Loucy (cell line): Measurements from ENCODE around the gene TSPYL6.

Experiments
- CTCF ChIP-seq: fragments of 200-600 bp; sonication (generic); conservative IDR thresholded peaks from 2 replicates; pipeline ENCODE4 v1.5.1; 2014; ENCODE audit warnings: mild to moderate bottlenecking, antibody characterized with exemption, low read length
- EZH2phosphoT487 ChIP-seq: fragments of 200-600 bp; IDR thresholded peaks from 2 replicates; pipeline ENCODE4 v1.6.1; 2018; ENCODE audit warnings: antibody characterized with exemption, mild to moderate bottlenecking, moderate library complexity, borderline replicate concordance

DNA sequence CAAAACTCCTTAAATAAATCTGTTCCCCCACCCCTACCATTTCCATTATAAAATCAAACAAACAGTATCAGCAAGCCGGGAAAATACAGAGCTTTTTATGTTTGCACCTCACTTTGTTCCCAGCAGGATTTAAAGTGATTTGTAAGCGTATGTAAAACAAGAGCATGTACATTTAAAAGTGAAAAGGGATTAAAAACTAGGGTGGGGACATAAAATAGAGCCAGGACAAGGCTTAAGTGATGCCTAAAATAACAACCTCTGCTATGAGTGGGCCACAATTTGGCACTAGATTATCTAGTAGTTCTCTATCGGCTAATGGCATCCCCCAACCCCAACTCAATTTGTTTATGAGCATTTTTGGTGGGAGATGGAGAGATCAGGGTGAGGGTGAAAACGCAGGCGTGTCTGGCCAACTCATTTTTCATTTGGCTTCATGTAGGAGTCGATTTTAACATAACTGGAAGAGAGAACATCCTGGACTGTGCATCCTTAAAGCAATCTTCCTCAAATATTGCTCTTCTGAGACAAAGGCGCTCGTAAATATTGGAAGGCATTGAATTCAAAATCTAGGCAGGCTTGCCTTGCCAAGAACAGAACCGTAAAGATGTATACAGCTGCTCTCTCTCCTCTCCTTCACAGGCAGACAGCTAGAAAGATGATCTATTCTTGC, 34.5 kb upstream of the TSPYL6 start:
- TF ChIP-seq CTCF (no peak), EZH2phosphoT487 (no peak)
